GM18520 (cell line): ENCODE data around the gene RUBCNL.
"Not testable (repeated sequence)": the region's sequence is repeated elsewhere in the genome, so short reads cannot be mapped to it uniquely, and the experiment has no call there.

Experiments
- ATAC-seq: cut with Tn5 transposase; IDR thresholded peaks from one replicate; pipeline ENCODE4 v1.9.1; 2021; ENCODE audit not compliant: unreplicated experiment

RUBCNL gene

DNA sequence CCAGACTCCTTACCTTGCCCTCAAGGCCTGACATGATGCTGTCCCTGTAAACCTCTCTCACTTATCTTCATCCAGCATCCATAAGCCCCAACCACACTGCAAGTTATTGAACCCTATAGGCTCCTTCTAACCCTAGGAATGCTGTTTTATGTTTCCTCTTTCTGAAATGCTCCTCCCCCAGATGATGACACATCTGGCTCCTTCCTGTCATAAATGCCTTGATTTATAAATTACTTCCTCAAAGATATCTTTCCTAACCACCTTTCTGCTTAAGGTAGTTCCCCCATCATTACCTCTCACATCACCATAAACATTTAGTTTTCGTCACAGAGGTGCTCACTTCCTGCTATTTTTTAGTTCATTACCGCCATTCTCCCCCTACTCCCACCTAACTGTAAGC is 12.3 kb downstream of the RUBCNL start:
- no peak for ATAC-seq

DNA sequence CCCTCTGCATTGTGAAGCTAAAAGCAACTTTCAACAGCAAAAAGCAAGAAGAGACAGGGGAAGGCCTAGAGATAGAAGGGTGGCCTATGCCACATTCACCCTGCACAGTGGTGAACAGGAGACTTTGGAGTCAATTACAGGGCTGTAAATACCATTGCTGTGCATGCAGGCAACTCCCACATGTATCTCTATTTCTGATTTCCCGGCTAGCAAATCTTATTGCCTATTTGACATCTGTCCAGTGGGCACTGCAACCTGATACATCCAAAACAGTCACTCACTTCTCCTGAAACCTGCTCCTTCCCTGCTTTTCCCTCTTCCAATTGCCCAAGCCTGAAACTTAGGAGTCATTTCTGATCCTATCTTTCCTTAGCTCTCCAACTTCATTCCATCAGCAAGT is 13.4 kb downstream of the RUBCNL start:
- no peak for ATAC-seq

DNA sequence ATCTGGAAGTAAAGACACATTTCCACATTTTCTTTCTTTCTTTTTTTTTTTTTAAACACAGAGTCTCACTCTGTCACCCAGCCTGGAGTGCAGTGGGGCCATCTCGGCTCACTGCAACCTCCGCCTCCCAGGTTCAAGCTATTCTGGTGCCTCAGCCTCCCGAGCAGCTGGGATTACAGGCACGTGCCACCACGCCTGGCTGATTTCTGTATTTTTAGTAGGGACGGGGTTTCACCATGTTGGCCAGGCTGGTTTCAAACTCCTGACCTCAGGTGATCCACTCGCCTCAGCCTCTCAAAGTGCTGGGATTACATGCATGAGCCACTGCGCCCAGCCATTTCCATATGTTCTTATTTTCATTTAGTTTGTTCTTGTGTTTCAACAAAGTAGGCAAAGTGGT is 14.1 kb downstream of the RUBCNL start:
- ATAC-seq: not testable (repeated sequence)

DNA sequence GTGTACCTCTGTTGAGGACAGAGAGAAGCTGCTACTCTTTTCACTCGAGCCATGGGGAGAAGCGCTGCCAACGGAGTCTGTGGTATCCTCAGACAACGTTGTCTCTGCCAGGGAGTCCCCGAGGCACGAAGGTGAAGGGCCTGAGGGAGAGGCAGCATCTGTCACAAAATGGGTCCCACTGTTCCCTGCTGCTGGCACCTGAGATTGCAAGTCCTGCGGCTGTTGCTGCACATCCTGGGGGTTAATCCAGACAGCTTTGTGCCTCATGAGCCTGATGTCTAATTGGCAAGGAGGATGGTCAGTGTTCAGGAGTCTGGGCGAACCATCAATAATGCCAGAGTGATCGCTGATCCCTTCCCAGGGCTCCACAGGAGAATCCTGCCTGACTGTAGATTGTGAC is 15.0 kb downstream of the RUBCNL start:
- no peak for ATAC-seq

DNA sequence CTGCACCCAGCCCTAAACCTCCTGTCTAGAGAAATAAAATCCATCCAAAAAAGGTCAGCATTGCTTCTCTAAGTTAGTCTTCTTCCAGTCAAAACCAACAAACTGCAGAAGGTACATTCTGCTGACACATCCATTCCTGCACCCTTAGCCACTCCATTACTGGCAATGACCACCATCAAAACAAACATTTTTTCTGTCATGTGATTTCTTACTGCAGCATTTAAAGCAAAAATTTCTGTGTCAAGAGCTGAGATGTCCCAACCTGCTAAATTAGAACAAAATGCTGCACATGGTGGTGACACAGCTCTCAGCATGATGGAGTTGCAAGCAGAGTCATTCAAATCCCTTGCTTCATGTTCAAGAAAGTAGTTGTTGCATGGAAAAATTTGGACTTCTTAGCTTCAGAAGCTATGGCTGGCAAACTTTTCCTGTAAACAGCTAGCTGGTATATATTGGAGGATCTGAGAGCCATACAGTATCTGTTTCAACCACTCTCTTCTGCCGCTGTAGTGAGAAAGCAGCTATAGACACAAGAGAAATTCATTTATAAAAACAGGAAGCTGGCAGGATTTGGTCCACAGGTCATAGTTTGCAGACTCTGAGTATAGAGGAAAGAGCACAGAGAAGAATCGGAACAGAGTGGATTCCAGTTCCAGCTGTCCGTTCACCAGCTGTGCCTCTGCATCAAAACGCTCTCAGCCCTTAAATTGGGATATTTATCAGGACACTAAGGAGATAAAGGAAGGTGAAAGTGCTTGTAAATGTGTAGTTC is 17.4 kb downstream of the RUBCNL start:
- no peak for ATAC-seq

DNA sequence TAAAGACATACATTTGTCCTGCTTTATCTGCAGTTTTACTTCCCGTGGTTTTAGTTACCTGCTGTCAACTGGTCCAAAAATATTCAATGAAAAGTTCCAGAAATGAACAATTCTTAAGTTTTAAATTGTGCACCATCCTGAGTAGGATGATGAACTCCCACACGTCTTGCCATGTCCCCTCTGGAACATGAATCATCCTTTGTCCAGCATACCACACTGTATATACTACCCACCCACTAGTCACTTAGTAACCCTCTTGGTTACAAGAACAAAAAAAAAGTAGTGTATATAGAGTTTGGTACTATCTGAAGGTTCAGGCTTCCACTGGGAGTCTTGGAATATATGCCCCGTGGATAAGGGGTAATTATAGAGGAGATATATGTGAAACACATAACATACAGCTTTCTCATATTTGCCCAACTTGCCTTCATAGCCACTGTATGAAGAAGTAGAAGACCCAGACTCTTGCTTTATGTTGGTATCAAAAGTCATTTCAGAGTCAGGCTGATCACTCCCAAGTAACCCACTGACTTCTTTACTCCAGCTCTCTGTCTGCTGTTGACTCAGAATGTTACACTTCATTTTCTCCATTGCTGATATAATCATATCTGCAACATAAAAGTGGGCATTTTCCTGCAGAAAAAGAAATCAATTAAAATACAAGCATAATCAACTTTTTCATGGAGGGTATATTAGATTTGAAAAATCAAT is 19.3 kb downstream of the RUBCNL start:
- no peak for ATAC-seq

DNA sequence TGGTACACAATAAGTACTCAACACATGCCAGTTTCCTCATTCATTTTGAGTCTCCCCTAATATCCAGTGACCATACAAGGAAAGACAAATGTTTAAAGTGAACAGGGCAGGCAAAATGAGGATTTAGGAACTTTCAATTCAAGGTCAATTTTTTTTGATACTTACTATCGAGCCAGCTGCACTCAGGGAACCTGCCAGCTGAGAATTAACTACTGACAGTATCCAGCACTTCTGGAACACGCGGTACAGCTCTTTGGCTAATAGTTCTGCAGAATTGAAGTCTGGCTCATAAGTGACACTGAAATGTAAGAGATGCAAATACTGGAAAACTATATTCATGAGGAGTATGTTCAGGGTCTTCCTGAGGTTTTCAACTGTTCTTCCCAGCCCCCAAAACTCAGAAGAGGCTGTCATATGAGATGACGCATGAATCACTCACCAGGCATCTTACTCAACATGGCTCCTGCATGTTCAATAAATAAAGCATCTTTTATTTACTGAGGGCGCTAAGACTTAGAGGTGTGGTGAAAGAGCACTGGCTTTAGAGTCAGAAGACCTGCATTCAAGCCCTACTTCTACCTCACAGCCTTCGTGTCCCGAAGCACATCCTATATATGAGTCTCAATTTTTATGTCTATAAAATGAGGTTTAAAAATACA is 25.6 kb downstream of the RUBCNL start:
- ATAC-seq: no peak

DNA sequence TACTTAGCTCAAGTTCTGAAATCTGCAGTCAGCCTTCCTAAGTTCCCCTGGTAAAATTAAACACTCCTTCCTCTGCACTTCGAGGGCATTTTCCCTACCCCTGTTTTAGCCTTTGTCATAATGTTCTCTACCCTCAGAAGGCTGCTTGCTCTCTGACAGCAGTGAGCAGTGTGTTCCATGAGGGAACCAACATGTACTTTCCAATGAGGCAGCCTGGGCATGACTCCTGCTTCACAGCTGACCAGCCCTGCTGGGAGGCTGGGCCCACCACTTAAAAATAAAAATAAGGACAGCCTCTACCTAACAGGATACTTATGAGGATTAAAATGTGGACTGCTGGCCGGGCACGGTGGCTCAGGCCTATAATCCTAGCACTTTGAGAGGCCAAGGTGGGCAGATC is 26.4 kb downstream of the RUBCNL start:
- ATAC-seq: no peak

DNA sequence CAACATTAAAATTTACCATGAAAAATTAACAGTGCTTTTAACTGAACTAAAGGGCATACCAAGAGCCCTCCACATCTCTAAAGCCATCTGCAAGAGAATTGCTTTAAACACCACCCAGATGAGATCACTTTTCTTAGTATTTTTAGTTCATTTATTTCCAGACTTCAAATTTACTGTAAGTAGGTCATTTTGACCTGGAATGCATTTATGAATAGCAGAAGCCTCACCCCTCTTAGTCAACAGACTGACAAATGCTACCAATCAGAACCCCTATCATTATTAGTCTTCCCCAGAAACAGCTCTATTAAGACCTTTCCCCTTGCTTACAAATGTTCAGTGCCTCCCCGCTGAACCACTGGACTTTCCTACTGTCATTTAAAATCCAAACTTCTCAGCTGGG is 27.3 kb downstream of the RUBCNL start:
- no peak for ATAC-seq

DNA sequence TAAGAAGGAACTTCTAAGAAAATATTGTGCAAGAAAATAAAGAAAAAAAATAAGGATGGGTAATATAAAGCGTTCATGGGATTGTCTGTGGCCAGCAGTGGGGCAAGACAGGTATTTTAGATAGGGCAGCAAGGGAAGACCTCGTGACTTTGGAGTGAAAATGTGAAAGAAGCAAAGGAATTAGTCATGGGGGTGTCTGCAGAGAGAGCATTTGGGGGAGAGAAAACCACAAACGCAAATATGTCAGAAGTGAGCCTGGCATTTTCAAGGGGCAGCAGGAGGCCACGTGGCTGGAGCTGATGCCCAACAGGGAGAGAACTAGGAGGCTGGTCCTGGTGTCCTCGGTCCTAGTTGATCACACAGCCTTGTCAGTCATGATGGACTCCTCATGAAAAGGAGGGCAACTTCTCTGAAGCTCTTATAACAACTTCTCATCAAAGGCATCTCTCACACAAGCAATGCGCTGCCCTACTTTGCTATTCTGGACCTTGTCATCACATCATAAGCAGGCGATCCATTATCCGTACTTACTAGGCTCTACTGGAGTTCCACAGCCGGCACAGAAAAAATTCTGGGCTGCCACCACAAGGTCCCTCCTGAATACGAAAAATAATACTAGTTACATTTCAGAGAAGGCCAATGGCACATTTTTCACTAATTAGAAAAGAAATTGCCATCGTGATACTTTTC is 31.0 kb downstream of the RUBCNL start:
- no peak for ATAC-seq

DNA sequence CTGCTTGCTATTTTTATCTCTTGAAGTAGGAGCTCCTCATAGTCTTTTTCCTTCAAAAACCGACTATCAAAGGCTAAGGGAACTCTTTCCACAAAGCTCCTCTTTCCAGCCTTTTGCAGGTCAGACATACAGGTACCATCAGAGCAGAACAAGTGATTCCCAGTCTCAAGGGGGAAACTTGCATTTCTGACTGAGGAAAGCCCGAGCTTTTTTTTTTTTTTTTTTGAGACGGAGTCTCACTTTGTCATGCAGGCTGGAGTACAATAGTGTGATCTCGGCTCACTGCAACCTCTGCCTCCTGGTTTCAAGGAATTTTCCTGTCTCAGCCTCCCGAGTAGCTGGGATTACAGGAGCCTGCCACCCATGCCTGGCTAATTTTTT is 32.0 kb downstream of the RUBCNL start:
- no peak for ATAC-seq

DNA sequence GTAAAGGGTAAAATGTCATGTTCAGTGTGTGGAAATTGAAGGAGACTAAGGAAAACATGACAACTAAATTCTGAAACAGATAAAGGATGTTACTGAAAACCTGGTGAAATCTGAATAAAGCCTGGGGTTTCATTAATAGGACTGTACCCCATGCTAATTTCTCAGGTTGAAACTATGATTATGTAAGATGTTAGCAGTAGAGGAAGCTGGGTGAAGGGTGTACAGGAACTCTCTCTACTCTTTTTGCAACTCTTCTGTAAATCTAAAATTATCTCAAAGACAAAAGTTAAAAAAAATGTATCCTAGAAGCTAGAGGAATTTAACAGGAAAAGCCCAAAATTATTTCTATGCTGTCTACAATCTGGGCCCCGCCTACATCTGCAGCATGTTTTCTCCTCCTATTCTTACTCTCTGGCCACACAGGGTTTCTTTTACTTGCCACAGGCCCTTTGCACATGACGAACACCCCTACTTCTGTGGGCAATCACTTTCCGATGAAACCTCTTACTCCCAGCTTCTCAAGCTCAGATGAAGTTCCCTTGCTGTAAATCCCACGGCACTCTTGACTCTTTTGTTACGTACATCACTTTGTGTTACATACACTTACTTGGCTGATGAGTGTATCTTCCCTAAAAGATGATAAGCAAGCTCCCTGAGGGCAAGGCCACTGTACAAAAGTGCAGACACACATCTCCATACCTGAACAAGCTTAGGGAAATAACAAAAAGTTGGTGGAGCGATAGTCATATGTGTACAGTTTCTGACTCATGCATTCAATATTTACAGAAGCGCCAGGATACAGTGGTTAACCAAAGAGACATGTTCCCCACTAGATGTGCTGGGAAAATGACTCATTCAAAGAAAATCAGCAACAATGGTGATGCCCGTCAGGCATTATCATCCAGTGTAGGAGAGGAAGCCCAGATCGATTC is 32.6 kb downstream of the RUBCNL start:
- ATAC-seq: no peak

DNA sequence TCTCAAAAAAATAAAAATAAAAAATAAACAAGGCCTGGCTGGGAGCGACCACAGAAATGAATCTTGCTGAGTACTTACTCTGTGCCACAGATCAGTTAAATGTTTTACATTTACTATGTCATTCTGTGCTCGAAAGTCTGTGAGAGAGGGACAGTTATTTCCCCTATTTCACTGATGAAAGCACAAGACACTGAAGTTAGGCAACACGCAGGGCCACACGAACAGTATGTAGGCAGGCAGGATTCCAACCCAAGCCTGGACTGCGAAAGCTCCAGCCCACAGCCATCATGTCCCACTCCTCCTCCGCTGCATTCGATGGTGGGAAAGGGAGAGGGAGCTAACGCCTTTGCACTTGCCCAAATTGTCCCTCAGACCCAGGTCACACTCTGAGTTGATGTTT is 34.2 kb downstream of the RUBCNL start:
- ATAC-seq: no peak

DNA sequence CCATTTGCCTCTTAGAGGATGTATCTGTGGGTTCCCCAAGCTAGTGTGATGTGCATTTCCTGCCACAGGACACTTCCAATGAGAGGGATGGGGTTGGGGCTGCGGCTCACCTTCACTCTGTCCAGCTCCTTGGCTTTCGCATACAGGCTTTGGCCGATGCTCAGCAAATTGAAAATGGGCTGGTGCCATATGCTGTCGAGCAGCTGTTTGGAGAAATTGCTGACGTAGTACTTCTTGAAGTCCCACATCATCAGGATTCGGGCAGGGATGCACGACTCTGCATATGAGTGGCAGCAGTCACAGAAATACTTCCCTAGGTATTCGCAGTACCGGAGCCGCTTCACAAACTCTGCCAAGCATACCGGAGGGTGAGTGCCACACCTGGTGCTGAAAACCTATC is 37.0 kb downstream of the RUBCNL start:
- ATAC-seq: no peak

DNA sequence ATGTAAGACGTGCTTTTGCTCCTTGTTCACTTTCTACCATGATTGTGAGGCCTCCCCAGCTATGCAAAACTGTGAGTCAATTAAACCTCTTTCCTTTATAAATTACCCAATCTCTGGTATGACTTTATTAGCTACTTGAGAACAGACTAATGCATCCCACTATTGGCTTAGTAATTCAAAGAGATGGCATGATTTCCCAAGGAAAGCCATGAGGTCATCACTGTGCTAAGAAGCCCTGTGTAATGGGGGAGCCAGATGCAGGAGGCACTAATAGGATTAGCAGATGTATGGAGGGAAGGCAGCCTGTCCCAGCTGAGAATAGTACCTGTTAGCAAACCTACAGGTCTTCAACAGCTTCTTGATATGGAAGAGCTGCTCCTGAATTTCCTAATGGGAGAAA is 38.1 kb downstream of the RUBCNL start:
- ATAC-seq: no peak

DNA sequence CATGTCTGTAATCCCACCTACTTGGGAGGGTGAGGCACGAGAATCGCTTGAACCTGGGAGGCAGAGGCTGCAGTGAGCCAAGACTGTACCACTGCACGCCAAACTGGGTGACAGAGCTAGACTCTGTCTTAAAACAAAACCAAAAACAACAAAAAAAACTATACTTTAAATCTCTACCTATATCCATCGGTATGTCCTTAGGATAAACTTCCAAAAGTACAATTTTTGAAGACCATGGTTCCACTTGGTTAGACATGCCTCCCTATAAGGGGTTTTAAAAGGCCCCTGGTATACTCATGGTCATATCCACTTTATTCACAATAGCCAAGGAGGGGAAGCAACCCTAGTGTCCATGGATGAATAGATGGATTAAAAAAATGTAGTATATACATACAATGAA is 39.8 kb downstream of the RUBCNL start:
- no peak for ATAC-seq

DNA sequence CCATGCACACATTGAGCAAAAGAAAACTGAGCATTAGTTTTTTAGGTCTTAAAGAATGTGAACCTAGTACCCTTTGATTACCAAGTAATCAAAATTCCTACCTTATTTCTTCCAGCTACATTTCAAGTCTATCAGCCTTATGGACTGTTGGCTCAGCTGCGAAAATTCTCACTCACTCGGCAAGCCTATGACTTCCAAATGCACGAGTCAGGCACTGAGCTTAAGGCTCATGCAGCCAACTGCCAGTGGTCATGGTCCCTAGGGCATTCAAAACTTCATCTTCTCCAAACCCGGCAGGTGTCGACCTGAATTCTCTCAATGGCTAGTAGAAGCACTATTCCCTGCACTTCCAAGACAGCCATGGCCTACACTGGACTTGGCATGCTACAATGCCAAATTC is 41.2 kb downstream of the RUBCNL start:
- no peak for ATAC-seq

DNA sequence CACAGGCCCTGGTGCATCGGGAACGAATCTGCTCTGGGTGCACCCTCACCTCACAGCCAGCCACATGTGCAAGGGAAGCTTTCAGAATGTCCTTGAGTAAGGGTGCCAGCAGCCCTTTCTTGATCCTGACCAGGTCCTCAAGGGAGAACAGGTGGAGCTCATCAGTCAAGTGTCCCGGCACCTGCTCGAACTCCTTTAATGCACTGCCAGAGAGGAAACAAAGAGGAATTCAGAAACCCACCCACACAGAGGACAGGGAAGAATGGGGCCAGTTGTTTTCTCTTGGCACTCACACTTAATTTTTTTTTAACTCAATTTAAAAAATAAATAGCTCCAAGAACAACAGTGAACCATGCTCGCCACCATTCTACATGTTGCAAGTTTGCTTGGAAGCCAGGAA is 41.7 kb downstream of the RUBCNL start:
- no peak for ATAC-seq

DNA sequence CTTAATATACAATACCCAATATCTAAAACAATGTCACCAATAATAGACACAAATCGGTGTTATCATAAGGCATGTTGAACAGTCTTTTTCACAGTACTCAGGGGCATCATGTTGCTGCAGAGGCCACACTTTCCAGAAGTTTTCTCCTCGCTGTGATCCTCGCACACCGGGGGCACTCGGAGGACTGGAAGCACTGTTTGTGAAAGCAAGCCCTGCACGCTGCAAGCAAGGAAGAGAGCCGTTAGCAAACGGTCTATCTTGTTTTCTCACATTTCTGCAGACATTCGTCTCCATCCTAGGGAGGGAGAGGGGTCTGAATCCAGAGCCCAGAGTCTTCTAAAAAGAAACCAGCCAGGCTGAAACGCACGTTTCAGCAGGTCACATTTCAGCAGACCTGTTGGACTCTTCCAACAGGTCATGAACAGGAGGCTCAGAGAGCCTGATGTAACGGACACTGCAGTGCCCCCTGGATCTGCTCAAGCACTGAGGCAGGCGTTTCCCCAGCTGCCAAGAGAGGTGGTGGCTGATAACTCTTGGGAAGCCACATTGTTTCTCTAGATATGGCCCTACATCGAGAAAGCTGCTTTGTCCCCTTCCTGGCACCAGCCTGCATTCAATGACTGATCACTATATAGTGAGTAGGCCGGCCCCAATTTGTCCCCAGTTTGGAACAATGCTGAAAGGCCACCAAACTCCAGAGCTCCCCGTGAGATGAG is 43.6 kb downstream of the RUBCNL start:
- ATAC-seq: no peak

DNA sequence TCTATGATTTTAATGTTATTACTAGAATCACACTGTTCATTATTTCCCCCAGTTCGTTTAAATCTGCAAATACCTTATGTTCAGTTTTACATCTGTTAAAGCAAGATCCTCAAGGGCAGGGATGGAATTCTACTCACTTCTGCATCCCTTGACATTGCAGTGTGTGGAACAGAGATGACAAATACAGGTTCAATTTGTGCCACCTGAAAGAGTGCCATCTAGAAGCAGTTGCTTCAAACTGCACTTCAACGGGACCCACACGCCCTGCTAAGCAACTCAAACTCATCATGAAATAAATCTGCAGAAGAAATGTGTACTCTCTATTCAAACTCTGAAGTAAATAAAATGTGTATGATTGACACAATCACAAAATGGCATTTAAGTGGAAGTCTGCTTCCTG is 44.5 kb downstream of the RUBCNL start:
- no peak for ATAC-seq
